ENCODE measurements around the gene CEACAM19.
"Not testable (repeated sequence)": the region's sequence is repeated elsewhere in the genome, so short reads cannot be mapped to it uniquely, and the experiment has no call there.

Gene CEACAM19

DNA sequence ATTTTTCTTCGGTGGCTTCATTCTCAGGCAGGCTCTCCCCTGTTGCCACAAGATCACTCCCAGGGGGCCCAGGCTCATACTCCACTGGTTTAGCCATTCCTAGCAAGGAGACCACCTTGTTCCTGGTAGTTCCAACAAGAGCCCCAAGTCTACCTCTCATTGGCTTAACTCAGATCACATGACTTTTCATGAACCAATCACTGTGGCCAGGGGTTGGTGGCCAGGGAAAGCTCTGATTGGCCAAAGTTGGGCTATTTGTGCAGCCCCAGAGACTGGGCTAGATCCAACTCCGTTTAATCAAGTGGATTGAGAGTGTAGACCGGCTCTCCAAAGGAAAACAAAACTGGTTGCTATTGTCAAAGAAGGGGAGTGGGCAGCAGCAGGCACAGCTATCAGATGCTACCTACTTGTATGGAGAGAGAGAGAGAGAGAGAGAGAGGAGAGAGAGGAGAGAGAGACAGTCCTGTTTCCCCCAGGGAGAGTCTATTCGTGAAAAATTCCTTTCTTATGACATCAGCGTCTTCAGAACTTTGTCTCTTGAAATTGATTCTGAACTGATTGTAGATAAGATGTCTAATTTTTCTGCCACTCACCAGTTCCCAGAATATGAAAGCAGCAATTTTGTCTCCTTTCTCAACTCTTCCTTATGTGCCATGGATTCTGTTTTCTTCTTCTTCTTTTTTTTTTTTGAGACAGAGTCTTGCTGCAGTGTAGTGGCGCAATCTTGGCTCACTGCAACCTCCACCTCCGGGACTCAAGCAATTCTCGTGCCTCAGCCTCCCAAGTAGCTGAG lies 5.9 kb downstream of the CEACAM19 start:
- DNase-seq, result peak; percentile 36

GRCh38 chr19:44680536-44680935 lies 9.3 kb downstream of the CEACAM19 start:
- no peak for DNase-seq

DNA sequence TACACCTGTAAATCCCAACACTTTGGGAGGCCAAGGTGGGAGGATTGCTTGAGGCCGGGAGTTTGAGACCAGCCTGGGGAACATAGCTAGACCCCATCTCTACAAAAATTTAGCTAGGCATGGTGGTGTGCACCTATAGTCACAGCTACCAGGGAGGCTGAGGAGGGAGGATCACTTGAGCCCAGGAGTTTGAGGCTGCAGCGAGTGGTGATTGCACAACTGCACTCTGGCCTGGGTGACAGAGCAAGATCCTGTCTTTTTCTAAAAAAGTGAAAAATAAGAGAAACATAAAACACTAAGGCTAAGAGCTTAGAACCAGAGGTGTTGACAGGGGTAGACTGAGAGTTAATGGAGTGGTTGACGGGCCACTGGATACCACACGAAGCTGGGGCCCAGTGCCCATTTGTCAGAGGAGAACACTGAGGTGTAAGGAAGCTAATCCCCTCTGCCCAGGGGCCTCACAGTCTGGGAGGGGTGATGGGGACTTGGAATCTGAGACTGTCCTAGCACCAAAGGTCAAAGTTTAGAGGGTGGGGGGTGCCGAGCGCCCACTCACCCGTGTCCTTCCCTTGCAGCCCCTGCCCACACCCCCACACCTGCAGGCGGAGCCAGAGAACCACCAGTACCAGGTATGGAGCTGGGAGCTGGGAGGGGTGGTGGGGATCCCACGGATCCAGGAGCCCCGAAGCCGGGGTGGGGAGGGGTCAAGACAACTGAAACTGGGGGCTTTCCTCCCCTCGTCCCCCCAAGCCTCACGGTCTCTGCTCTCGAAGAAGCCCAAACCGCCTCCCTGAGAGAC lies 10.9 kb downstream of the CEACAM19 start:
- DNase-seq, result no peak

GRCh38 chr19:44682807-44683206 lies 11.5 kb downstream of the CEACAM19 start:
- no peak for DNase-seq

- DNase-seq, result no peak
Measured at GRCh38 chr19:44683434-44684210, 12.3 kb downstream of the CEACAM19 start.

DNA sequence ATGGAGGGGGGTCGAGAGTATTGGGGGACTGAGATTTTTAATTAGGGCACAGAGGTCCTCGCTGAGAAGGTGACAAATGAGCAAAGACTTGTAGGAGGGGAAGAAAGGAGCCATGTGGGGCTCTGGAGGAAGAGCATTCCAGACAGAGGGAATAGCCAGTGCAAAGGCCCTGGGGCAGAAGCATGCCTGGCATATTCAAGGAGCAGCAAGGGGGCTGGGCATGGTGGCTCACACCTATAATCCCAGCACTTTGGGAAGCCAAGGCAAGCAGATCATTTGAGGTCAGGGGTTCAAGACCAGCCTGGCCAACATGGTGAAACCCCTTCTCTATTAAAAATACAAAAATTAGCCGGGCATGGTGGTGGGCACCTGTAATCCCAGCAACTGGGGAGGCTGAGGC lies 13.1 kb downstream of the CEACAM19 start:
- DNase-seq, result not testable (repeated sequence)

DNA sequence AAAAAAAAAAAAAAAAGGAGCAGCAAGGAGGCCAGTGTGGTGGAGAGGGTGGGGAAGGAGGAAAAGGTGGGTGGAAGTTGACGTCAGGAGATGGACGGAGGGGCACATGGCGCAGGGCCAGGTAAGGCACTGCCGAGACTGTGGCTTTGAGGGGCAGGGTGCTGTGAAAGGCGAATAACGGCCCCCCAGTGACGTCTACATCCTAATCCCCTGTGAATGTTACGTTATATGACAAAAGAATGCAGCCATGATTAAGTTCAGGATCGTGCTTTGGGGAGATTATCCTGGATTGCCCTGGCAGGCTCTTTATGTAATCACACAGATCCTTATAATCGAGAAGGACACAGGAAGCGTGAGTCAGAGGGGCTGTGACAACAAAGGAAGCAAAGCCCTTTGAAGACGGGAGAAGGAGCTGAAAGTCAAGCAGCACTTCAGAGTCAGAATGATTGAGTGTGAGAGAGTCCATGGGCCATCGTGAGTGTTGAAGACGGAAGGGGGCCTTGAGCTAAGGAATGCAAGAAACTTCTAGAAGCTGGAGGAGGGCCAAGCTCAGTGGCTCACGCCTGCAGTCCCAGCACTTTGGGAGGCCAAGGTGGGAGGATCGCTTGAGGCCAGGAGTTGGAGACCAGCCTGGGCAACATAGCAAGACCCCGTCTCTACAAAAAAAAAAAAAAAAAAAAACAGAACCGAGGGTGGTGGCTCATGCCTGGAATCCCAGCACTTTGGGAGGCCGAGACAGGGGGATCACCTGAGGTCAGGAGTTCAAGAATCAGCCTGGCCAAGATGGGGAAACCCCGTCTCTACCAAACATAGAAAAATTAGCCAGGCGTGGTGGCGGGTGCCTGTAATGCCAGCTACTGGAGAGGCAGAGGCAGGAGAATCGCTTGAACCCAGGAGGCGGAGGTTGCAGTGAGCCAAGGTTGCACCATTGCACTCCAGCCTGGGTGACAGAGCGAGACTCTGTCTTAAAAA lies 13.9 kb downstream of the CEACAM19 start:
- DNase-seq, result no peak

GRCh38 chr19:44685877-44686276 lies 14.6 kb downstream of the CEACAM19 start:
- DNase-seq, result no peak

DNA sequence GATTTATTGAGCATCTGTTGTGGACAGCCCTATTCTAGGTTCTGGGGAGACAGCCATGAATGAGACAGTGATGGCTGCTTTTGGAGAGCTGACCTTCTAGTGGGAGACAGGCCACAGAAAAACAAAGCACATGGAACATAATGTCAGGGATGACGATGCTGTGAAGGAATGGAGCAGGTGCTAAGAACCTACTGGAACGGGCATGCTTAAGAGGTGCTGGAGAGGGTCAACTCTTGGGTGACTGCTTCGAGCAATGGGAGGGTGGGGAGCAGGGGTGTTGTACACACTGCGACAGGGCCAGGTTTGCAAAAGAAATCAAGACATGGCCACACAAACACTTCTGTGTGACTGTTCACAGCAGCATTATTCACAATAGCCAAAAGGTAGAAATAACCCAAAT lies 15.6 kb downstream of the CEACAM19 start:
- no peak for DNase-seq

- DNase-seq, result no peak
Measured at GRCh38 chr19:44687888-44688287, 16.6 kb downstream of the CEACAM19 start.

- peak; percentile 64 for DNase-seq
Measured at GRCh38 chr19:44689290-44690130, 18.2 kb downstream of the CEACAM19 start.

DNA sequence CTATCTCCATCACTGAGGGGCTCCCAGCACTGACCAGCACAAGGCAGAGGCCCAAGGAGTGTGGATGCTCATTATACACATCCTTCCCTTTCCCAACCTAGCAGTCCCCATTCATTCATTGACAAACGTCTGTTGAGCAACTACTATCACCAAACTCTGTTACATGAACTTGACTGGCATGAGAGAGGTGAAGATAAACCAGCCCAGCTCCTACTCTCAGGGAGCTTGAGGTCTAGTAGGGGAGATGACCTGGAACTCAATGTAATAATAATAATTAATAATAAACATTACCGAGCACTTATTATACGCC lies 18.8 kb downstream of the CEACAM19 start:
- DNase-seq, result no peak

DNA sequence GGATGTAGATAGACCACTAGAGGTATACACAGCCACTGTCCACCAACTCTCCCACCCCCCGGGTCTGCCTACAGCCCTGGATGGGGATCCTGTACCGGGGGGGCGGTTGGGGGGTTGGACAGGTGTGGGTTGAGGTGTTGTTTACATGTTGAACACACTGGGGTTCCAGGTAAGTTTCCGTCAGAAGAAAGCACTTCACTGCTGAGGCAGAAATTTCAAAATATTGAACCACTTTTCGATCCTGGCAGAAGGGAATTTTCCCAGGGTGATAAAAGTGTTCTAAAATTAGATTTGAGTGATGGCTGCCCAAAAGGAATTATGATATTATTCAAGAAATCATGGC lies 21.1 kb downstream of the CEACAM19 start:
- no peak for DNase-seq

DNA sequence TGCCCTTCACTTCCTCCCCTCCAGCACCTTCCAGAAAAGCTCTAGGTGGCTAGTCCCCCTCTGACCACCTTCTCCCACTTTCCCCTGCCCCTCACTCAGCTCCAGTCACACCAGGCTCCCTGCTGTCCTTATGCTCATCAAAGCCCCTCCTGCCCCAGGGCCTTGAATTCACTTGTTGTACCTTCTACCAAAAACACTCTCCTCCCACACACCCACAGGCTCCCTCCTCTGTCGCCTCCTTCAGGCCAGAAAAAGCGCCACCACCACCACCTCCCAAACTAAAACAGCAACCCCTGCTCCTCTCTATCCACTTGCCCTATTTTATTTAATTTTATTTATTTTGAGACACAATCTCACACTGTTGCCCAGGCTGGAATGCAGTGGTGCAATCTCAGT lies 22.9 kb downstream of the CEACAM19 start:
- DNase-seq, result no peak

- no peak for DNase-seq
Measured at GRCh38 chr19:44696939-44697669, 25.8 kb downstream of the CEACAM19 start.

- DNase-seq, result no peak
Measured at GRCh38 chr19:44697670-44698034, 26.4 kb downstream of the CEACAM19 start.

- DNase-seq, result no peak
Measured at GRCh38 chr19:44698492-44699201, 27.4 kb downstream of the CEACAM19 start, which contains the start of gene CEACAM16. TSS of gene CEACAM16 (plus strand) at chr19:44699151. CDS start at chr19:44701457, 2,306 bp downstream.

GRCh38 chr19:44700547-44700946 lies 29.3 kb downstream of the CEACAM19 start:
- no peak for DNase-seq

DNA sequence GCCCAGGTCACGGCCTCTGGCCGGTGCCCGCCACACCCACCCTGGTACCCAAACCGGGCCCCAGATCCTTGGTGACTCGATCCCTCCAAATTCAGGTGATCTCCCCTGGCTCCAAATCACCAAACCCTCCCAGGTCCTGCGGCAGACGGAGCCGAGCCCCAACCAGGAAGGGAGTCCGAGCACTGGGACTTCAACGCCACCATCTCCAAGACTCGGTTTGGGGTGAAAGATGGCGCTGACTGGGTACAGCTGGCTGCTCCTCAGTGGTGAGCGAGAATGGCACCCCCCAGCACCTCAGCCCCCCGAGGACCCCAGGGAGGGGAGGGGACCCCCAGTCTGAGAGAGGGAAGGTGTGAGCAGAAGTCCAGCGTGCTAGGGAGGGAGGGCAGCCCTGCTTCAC lies 29.9 kb downstream of the CEACAM19 start:
- no peak for DNase-seq

DNA sequence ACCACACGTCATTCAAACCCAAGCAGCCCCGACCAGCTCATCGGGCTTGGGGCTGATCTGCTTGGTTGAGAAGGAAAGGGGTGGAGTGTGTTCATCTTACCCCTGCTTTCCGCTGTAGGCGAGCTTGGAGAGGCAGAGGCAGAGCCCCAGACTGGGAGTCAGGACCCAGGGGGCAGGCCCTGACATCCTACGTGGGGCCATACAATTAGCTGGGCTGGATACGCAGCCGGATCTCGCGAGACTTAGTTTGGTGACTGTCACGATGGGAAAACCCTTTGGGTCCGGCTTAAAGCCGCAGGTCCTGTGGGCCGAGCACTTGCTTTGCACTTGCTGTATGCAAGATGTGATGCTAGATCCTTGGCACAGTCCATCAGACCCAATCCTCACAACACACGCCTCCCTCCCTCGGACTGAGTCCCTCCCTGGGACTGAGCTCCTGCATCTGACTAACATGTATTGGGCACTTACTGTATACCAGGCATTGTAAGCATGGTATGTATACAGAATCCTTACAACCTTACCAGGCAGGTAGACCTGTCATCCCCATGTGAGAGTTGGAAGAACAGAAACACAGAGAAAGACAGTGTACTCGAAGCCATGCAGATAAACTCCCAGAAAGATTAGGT lies 31.4 kb downstream of the CEACAM19 start:
- DNase-seq, result no peak
